Fibroblast of skin of right biceps (primary cell): Measurements from ENCODE around the gene CRYBA4.

Experiments
- DNase-seq: peaks from one replicate; pipeline ENCODE4 v3.0.0-alpha.2; 2013

Gene CRYBA4

DNA sequence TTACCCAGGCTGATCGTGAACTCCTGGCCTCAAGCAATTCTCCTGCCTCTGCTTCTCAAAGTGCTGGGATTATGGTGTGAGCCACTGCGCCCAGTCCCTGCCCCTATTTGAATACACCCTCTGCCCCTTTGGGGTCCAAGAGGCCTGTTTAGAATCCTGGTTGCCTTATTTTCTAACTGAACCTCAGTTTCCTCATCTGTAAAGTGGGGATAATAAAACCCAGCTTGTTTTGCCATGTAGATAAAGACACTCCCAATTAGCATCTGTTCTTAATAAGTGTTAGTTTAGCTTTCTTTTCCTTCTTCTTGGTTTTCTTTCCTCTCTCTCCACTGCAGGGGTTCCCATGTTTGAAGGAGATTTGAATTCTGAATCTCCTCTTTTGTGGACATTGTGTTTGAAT, 40.4 kb downstream of the CRYBA4 start:
- no peak for DNase-seq

DNA sequence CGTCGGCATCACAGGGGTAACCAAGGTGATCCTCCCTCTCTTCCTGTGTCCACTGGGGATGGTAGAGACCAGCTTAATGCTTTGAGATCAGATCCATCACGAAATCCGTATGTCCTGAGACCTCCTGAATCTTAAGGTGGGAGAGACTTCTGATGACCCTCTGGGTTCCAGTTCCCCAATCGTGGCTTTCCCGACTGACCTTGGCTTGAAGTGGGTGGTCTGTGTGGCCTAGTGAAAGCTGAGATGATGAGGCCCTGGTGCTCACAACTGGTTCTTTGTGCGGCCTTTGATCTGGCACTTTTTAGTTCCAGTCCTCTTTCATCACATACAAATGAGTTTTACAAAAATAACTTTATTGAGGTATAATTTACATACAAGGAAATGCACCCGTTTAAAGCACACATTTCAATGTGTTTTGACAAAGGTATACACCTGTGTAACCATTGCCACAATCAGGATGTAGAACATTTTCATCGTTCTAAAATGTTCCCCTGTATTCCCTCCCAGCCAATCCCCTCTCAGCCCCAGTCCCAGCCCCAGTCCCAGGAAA, 41.7 kb downstream of the CRYBA4 start:
- no peak for DNase-seq

DNA sequence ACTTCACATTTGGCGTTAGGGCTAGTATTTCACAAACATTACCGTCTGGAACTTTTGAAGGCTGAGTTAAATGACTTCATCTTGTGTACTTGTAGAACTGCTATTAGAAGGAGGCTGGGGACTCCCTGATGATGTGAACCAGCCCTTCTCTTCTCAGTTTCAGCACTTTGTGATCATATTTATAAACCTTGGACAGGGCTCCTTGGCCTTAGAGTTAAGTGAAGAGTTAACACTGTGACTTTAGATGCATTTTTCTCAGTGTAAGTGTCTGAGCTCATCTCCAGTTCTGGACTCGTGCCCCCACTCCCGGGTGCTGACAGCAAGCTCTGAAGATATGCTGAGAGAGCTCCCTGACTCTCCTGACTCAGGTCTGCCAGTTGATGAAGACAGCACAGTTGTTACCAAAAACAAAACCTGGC, 44.1 kb downstream of the CRYBA4 start:
- peak; percentile 82 for DNase-seq

DNA sequence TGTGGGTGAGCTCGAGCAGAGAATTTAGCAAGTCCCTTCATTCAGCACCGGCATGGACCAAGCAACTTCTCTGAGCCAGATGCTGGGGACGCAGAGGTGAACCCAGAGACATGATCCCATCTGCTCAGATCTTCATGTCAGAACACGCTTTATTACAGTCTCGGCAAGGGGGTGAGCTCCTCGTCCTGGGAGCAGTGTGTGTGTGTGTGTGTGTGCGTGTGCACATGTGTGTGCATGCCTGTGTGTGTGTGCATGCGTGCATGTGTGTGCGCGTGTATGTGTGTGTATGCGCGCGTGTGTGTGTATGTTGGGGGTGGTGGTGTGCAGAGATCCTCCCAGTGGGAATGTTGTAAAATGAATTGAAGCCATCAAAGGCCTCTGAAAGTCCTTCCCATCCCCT, 45.4 kb downstream of the CRYBA4 start:
- no peak for DNase-seq

DNA sequence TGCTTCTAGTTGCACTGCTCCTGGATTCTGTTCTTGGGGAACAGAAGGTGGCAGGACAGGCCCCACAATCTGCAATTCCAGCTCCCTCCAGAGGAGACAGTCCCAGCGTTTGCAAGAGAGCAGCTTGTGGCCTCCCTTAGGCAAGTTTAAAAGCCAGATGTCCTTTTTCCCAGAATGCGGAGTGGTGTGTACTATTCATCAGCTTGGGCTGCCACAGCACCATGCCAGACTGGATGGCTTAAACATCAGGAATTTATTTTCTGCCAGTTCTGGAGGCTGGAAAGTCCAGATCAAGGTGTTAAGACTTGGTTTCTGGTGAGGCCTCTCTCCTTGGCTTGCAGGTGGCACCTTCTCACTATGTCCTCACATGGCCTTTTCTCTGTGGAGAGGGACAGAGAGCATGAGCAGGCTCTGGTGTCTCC, 47.3 kb downstream of the CRYBA4 start:
- DNase-seq = peak; percentile 52

DNA sequence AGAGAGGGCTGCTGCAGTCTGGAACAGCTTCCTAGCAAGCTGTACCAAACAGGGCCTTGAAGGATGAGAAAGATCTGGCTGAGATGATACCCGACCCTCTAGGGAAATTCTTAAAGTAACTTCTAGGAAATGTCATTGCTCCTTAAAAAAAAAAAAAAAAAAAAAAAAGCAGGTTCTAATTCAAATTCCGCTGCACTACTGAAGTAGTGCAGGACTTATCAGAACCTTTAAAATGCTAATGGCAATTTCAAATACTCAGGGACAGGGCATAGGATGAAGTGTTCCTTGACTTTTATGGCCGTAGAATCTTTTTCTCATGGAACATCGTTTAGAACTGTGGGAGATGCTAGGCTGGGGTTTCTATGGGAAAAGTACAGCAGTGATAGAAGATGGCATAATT, 48.7 kb downstream of the CRYBA4 start:
- DNase-seq = no peak

DNA sequence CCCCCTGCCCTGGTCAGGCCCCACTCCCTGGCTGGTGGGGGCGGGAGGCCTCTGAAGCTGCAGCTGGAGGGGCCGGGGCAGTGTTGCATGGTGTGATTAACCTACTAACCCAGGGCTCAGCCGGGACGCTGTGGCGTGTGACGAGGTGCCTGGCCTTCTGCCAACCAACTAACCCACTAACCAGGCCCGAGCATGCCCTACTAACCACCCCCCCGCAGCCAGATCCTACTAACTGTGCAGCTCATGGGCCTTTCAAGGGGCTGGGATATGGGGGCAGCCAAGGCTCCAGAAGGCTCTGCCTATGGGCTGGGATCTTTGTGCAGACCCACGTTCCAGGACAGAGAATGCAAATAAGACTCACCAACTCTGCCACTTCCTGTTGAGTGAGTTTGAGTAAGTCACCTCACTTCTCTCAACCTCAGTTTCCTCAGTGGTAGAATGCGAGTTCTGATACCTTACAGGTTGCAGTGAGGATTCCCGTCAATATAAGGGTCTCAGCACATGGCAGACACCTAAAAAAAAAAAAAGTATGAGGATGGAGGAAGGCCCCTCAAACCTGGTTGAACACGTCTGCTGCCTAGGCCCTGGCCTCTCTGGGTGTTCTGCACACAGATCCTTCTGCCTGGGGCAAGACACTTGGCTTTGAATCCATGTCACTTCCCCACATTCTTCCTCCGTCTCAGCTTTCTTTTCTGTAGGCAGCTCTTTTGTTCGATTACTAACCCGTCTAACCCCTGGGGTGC, 49.7 kb downstream of the CRYBA4 start:
- DNase-seq = no peak

DNA sequence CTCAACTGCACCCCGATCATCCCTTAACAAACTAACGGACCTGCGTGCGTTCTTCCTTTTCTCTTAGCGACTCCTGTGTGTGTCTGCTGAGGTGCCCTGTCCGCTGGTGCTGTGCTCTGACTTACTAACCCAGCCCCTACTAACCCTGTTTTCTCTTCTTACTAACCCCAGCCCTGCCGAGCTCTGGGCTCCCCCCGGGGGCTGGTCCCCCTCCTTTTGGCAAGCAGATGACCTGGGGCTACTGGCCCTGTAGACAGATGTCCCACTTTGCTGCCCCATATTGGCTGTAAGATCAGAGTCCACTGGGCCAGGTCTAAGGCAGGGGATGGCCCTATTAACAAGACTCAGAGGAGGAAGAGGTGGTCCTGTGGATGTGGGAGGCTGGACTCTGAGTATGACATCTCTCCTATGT, 50.3 kb downstream of the CRYBA4 start:
- no peak for DNase-seq

DNA sequence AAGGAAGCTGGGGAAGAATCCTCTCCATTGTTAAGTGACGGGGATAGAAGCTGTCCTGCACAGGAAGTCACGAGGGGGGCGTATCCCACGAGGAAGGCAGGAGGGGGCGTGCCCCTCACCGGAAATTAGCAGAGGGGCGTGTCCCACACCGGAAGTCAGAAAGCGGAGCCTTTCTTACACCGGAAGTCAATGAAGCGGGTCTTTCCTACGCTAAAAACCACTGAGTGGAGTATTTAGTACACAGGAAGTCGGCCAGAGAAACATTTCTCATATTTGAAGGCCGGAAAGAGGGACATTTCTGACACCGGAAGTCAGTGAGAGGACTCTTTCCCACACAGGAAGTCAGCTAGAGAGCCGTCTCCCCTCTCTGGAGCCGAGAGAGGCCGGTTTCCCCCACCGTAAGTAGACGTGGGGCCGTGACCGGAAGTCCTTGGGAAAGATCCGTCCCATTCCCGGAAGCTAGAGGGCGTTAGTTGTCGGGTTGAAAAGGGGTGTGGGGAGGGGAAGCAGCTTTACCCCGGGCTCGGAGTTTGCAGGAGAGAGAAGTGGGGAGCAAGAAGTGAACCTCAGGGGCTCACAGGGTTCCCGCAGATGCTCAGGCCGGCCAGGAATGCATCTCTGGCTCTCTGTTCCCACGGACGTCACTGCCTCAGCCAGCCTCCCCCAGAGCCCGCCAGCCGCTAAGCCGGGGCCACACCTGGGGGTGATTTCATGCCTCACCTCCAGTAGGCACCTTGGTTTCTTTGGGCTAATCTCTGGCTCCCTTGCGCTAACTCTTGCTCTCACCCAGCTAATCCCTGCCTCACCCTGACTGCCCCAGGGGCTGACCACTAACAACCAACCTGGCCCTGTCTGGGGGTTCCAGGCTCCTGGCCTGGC, 51.1 kb downstream of the CRYBA4 start:
- peak; percentile 98 for DNase-seq

DNA sequence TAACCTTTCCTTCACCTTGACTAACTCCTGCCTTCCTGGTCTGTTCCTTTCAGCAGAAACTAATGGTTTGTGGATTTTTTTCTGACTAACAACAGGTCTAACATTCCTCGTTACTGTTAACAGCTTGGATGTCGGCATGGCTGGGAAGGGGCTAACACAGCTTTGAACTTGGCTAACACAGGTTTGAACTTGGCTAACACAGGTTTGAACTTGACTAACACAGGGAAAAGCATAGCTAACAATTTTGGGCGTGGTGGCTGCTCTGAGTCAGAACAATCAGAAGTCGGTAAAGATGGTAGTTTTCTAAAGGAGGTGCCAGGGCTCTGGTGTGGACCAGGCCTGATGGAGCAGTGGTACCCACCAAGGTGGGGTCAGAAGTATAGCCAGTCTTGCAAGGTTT, 51.7 kb downstream of the CRYBA4 start:
- DNase-seq = peak; percentile 44

DNA sequence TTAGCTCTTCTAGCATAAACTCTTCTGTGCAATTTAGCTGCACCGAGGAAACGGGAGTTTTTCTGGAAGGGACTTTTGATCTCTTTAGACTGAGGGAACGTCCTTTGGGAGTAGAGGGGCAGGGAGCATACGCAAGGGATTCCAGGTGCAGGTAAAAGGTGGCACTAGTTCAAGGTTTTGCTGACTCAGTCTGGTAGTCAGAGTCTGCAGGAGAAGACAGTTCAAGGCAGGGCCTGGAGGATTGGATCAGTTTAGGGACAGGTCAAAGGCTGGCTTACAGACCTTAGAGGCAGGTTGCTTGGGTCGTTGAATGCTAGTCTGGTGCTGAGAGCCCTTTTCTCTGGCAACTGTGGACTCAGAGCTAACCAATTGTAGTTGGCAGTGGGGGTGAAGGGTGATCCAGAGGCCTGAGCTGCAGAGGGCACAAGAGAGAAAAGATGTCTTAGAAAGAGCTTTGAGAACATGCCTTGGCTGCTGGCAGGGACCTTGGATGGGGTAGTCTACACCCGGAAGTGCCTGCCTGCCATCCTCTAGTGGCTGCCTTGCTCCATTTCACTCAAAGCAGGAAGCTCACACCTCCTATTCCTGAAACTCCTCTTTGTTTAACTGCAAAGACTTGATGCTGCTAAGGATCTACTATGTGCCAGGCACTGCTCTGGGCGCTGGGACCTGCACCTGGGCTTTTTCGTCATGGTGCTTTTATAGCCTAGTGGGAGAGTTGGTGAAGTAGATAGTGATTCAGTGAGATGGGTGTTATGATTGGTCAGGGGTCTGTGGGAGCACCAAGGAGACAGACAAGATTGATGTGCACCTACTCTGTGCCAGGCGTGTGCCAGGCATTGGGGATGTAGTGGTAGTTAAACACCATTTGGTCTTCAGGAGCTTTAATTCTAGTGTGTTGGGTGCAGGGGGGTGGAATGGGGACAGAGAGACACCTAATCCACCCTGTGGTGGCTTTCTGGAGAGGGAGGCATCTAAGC, 52.7 kb downstream of the CRYBA4 start:
- no peak for DNase-seq

DNA sequence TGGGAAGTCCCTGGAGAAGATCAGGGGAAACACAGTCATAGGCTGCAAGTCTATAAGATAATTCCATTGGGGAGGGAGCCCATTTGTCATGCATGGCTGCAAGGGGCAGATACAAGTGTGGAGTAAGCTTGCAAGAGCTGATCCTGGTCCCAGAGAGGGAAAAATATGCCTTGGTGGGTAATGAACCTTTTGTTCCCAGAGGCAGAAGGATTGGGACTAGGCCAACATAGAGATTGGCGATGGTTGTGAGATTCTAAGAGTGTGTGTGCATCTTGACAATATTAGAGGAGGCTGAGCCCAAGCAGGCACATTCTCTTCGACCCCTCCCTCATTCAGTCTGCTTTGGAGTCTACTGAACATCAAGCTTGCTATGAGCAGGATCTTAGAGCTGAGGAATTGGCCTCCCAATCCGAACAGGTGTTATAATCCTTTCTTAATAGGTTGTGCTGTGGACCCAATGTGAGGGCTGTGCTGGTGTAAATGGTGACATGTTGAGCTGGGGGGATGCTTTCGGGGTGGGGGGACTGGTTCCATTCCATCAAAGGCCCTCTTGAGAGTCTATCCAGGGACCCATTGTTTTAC, 54.0 kb downstream of the CRYBA4 start:
- DNase-seq = no peak

DNA sequence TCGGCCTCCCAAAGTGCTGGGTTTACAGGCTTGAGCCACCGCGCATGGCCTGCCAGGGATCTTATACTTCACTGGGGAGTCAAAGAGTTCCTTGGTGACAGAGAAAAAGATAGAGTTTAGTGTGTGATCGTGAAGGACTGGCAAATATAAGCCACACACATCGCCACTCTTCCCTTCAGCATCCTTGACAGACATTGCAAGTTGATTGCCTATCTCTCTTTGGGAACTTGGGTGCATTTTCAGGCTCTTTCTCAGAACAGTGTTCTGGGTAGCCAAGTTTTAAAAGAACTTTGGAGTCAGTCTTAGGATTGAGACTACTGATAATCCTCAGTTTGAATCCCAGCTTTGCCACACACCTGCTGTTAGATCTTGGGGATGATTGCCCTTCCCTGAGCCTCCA, 55.5 kb downstream of the CRYBA4 start:
- DNase-seq = no peak

DNA sequence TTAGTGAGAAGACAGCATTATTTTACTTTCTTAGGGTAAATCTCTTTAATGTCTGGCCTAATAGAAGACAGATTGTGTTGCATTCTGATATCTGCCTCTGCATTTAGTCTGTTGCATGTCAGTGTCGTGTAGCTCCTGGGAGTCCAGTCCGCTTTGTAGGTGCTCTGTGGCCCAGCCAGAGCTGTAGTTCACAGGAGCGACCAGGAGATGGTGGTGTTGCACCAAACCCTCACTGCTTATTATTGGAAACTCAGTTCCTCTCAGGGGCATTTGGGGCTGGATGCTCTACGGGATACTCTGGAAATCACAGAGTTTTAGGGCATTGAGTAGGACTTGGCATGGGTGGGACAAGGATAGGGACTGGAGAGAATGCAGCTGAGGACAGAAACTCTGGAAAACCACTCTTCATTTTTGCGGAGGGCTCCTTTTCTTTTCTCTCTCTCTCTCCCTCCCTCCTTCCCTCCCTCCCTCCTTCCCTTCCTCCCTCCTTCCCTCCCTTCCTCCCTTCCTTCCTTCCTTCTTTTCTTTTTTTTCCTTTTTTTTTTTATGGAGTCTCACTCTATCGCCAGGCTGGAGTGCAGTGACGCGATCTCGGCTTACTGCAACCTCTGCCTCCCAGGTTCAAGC, 57.4 kb downstream of the CRYBA4 start:
- peak; percentile 84 for DNase-seq
